HG03139 (cell line): ENCODE results near the gene GTF3A.

Source experiments
- ATAC-seq: cut with Tn5 transposase; IDR thresholded peaks from one replicate; pipeline ENCODE4 v1.9.1; 2021; ENCODE audit not compliant: unreplicated experiment

GTF3A gene

DNA sequence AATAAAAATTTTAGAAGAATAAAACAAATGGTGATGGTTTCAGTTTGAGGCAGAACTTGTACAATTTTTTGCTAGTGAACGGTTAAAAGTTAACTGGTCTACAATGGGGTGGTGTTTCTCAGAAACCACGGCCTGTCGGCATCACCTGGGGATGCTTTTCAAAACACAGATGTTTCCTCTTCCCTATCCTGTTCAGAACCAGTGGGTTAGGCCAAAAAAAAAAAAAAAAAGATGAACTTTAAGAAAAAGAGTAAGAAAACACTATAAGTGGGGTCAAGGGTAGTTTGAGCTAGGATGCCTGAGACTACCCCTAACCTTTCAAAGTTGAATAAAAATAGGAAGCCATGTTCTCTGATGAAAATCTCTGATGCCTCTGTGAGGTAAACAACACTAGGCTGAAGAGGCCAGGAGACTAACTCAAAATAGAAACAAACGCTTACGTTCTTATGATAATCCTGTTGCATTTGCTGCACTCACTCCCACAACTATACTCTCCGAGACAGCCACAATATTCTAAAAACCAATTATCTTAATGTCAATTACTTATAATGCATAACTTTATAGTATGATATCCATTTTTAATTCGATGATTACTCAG lies 22.7 kb downstream of the GTF3A start:
- no peak for ATAC-seq

DNA sequence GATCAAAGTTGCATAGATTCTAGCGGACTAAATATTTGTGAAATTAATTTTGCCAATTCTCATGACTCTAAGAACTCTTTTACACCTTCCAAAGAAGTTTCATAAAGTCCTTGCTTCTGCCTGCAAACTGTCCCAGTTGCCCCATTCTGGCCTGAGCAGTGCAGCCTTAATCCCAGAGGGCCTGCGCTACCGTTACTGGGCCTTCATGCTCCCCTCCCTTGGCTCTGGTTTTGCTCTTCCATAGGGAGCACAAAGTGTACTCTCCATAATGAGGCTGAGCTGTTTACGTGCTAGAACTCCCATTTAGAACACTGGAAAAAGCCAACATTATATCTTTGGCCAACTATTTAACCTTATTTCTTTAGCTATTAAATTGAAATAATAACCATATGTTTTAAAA lies 23.9 kb downstream of the GTF3A start:
- no peak for ATAC-seq

DNA sequence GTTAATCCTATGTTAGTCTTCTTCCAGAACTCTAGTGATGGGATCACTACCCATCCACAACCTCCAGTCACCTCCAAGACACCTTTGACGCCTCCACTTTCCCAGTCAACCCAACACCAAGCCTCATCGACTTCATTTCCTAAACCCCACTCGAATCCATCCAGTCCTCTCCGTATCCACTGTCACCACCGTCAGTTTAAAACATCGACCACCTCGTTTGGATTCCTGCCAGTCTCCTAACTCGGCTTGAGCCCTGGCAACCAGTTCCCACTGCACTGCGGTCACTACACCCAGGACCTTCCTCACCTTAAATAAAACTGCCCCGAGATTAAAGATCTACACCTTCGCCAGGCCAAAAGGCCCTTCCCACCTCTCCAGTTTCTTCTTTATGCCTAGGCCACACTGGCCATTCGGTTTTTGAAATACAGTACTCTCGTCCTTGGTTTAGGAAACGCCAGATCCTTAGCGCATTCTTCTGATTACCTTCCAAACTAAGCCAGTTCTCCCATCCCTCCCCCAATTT lies 24.7 kb downstream of the GTF3A start:
- no peak for ATAC-seq

DNA sequence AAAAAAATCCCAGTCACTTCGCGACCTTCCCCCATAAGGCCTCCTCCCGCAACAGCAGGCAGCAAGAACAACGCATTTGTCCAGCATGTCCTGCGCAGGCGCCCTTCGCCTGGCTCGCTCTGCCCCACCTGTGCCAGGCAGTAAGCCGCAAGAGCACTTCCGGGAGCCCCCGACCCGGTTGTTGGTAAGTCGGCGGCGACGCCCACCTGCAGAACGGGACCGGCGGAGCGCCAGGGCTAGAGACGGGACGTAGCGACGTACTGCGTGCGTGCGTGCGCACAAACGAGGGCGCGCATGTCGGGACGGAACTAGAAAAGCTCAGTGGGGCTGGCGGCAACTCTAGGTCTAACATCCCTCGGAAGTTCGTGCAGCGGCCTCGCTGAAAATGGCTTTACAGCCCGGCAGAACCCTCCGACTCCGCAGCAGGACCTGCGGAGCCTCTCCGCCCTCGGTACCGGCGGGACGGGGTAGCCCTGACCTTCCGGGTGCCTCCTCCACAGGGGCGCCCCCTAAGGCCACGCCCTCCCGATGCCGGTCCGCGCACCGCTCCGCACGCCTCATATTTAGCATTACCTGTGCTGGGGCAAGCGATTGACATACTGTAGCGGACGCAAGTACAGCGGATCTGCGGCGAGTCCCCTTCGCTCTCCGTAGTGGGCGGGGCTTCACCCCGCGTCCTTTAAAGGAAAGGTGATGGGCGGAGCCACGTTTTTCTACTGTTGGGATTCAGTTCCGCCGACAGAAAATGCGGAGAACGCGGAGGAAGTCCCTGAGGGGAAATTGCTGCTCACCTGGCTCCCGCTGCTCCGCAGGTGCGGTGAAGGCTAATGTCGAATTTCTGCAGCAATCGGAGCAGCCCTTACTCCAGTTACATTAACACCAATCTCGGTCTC lies 25.8 kb downstream of the GTF3A start, which contains the start of gene MTIF3:
MTIF3 (minus strand) TSS at position 629 of the 893 bp plus-strand sequence. CDS start 10,116 bp downstream, outside the sequence.
- peak; percentile 75 for ATAC-seq

DNA sequence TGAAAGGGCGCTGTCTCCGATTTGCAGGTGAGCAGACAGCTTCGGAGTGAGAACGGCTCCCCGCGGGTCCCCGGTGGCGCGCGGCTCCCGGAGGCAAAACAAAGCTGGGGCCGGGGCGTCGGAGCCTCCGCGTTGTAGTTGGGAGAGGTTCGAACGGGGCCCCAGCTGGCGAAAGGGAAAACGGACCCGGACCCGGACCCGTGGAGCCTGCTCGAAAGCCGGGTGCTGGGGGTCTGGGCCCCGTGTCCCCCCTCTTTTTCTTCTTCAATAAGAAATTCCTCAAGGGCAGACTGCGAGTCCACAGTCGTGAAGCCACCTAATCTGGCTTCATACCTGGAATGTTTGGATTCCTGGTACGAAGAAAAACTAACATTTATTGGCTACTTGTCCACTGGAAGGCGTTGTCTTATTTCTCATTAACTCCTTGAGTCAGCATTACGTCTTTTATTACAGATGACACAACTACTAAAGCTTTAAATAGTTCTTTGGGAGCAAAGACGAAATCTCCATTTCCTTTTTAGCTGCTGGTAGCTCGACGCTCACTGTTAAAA lies 26.6 kb downstream of the GTF3A start:
- ATAC-seq: no peak

DNA sequence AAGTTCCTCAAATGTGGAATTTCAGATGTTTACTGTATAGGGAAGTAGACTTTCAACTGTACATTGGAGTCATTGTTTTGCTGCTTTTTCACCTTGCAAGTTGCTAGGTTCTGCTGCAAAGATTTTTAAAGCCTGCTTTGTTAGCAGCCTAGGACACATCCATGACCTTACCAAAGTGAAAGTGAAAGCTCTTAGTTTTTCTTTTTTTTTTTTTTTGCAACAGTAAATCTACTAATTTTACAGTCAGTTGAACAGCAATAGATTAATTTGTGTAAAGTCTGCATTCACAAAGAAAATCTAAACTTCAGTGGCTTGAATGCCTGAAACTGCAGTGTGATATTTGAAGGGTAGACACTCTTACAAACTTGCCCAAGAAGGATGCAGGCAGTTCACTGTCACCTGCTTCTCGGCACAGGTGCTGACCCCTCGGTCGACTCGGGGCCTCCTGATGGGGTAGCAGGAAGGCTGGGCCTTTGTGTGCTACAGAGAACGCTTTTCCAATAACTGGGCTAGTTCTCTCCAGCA lies 31.0 kb downstream of the GTF3A start:
- no peak for ATAC-seq

DNA sequence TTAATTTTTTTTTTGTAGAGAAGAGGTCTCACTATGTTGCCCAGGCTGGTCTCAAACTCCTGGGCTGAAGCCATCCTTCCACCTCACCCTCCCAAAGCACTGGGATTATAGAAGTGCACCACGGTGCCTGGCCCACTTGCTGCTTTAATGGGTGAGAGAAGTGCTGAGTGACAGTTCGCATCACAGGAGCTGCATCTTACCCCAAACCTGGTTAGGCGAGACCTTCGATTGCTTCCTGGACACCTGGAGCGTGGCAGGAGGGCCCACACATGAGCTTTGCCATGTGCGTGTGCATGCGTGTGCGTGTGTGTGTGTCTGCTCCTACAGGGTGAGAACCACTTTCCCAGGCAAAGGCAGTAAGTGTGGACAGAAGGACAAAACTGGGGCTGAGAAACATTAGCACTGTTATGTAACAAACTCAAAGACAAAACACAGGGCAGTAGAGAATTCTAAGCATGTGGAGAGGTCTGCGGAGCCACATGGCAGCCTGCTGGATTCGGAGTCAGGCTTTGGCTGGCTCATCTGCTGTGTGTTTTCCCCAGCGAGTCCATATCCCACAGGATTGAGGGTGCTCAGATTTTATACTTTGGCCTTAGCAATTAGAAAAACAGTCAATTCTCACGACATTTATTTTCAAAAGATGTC lies 37.6 kb downstream of the GTF3A start:
- no peak for ATAC-seq

DNA sequence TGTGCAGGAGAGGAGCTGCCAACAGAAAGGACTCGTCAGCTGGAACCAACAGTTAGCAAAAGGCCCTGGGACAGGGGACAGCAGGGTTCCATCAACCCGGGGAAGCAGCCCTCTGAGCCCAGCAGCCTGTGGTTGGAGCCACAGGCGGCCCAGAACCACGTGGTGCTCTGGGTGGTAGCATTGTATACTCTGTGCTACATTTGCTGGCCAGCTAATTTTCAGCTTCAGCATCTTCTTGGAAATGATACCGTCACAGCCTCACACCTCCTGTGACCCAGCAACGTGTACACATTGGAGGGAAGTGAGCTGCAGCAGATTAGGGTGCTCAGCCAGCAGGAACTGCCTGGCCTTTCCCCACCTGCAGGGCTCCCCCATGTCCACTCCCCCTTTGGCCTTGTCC lies 39.1 kb downstream of the GTF3A start:
- ATAC-seq: no peak

DNA sequence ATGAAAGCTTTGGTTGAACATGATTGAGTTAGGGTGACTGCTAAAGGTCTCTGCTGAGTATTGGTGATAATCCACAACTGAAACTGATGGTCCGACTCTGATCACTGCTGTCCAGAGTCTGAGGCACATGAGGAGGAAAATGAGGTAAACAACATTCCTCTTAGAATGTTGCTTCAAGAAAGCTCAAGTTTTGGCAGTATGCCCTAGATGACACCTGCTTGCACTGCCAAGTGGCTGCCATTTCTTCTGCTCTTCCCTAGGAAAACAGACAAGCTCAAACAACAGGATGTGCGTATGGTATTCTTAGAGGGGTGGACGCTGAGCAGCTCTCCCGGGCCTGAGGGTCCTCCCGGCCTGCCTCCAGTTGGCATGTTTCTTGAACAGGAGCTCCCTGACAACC lies 41.2 kb downstream of the GTF3A start:
- no peak for ATAC-seq

DNA sequence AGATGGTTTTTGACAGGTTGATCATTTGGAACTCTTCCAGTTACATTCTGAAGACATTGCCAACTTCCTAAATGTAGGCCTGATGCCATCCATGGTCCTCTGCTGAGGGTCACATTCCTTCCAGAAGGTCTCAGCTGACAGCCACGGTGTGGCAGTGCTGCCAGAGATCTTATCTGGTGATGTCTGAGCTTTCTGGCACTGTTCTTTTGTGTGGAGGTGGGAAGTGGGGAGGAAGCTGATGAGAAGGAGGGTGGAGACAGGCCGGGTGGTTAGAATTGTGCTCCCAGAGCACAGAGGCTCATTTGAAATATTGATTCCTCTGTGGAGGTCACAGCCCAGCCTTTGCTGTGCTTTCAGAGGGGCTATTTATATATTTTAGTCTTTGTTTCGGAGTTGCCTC lies 42.1 kb downstream of the GTF3A start:
- ATAC-seq: no peak

DNA sequence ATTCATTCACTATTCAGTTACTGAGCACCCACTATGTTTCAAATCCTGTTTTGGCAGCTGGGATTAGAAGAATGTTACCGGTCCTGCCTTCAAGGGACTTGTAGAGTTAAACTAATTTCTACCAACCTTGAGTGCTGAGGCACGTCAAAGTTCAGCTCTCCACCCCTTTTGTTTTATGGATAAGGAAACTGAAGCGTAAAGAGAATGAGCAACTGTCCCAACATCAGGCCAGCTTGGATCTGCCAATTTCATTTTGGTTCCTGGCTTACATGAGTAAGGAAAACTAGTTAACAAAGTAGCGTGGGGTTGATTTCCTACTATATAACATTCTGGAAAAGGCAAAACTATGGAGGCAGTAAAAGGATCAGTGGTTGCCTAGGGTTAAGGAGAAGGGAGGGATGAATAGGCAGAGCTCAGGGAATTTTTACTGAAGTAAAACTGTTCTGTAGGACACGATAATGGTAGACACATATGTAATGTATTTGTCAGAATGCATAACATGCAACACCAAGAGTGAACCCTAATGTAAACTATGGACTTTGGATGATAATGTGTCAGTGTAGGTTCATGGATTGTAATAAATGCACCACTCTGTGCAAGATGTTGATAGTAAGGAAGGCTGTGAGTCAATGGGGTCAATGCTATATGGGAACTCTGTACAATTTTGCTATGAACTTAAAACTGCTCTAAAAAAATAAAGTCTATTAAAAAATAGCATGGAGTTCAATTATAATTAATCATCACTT lies 45.8 kb downstream of the GTF3A start:
- no peak for ATAC-seq

DNA sequence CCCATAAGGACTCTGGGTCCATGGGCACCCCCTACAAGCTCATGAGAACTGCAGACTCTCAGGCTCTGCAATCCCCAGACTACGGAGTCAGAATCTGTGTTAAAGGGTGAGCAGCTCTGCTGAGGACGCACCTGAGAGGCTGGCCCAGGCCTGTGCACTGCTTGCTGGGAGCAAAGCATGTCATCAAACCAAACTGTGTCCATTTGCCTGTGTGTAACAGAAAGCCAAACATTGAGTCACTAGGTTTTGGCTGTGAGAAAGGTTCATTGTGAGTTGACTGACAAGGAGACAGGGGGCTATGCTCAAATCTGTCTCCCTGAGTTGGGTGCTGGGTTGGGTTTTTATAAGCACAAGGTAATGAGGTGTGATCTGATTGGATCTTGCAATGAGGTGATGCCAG lies 48.0 kb downstream of the GTF3A start:
- ATAC-seq: no peak

DNA sequence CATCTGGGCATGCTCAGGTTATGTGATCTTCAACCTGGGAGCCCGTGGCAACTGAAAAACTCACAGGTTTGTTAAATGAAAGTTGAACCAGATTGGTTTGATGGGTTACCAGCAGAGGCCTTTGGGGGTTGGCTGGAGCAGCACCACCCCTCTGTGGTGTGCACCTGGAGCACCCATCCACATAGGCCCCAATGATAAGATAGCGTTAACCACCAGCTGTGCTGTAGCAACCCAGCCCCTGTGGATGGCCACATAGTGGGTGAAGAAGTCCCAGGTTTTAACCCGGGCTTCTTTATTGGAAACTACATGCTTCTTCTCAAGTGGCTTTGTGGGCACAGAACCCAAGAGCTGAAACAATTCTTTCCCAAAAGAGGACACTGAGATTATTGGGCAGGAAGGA lies 48.5 kb downstream of the GTF3A start:
- ATAC-seq: no peak

DNA sequence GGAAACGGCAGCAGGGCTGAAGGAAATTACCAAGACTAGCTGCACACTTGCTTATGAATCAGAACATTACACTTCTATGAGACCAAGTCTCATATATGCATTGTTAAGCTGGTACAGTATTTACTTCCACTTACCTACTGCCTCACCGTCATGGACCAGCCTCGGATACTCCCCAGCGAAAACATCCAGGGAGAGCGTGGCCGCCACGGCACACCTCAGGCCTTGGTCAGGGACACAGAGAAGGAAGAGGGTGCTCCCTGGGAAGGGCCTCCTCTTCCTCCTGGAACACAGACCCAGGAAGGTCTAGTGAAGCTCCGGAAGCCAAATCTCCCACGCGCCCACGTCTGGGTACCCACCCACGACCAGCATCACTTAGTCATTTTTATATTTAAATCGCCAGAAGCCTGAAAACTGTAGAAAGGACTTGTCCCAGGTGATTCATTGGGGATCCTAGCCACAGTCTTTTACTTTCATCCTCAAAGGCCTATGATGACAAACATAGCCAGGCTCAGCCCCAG lies 50.4 kb downstream of the GTF3A start:
- ATAC-seq: no peak

DNA sequence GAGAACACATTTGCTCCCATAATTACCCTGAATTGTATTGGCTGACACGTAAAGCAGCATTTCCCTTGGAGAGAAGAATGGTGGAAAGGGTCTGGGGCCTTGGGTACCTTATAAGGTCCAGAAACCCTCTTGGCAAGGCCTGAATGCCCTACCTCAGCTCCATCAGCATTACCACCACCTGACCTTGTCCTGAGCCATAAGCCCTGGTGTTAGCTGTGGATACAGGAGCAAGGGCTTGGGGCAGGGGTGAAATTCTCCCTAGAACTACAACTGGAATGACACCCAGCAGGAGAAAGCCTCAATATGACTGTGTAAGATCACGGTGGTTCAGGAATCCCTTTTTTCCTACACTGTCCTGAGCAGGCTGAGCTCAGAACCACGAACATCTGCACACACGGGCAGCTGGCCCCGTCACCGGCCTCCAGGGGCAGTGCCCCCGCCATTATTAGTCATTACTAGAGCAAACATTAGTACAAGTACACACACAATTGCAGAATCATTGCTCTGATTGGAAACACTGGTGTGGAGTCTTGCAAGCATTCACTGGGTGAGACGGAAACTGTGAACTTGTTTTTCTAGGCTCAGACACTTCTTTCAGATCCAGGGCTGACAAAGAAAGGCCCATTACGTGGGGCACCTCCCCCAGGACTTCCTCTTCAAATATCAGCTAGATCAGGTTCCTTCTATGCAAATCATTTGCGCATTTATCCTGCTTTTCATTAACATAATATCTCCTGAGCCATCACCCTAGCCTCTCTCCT lies 52.7 kb downstream of the GTF3A start:
- no peak for ATAC-seq

DNA sequence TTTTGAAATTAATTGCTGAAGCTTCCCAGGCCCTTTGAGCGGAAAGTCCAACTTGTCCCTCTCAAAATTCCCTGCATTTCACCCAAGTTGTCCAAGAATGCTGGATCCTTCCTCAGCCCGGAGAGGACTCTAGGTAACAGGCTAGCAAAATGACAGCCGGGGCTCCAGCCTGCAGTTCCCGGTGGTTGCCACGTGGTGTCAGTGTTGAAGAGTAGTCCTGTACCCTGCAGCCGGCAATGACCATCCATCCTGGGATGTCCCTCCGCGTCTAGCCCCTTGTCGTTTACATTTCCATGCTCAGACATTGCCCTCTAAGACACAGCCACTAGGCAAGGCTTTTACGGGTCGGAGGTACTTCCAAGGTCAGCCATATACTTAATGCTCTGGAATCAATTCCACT lies 57.3 kb downstream of the GTF3A start:
- no peak for ATAC-seq

DNA sequence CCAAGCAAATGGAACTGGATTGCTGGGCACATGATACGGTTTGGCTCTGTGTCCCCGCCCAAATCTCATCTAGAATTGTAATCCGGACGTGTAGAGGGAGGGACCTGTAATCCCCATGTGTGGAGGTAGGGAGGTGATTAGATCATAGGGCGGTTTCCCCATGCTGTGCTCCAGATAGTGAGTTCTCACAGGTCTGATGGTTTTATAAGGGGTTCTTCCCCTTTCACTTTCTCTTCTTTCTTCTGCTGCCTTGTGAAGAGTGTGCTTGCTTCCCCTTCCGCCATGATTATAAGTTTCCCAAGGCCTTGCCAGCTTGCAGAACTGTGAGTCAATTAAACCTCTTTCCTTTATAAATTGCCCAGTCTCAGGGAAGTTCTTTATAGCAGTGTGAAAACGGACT lies 58.6 kb downstream of the GTF3A start:
- ATAC-seq: peak; percentile 94

DNA sequence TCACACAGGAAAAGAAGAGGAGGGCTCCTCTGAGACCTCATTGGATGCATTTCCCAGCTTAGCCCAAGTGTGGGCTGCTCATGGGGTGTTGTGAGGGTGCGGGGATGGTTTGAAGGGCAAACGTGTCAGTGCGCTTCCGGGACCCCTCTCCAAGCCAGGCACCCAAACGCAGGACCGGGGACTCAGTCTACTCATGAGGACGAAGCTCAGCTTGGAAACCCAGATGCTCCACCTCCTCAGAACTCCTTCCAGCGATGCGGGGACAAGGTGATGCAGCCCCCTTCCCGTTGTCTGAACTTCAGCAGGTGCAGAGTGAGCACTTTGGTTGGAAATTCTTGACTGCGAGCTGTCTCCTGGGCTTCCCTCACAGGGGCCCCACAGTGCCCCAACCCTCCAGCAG lies 59.0 kb downstream of the GTF3A start:
- ATAC-seq: no peak
